Stromal cell of bone marrow (primary cell): ENCODE measurements around the gene UFM1.
"Not testable (repeated sequence)": the region's sequence is repeated elsewhere in the genome, so short reads cannot be mapped to it uniquely, and the experiment has no call there.

Source experiments
- DNase-seq: peaks from one replicate; pipeline ENCODE4 v3.0.0-alpha.2; 2012; ENCODE audit warnings: low read depth

The UFM1 gene

GRCh38 chr13:38366954-38367645 is 17.4 kb downstream of the UFM1 start:
- no peak for DNase-seq

- DNase-seq: no peak
Measured at GRCh38 chr13:38369058-38369457, 19.4 kb downstream of the UFM1 start.

GRCh38 chr13:38370096-38370495 is 20.4 kb downstream of the UFM1 start:
- DNase-seq: not testable (repeated sequence)

- no peak for DNase-seq
Measured at GRCh38 chr13:38372820-38373383, 23.3 kb downstream of the UFM1 start.

- DNase-seq: no peak
Measured at GRCh38 chr13:38376546-38376945, 26.9 kb downstream of the UFM1 start.

GRCh38 chr13:38381890-38382289 is 32.2 kb downstream of the UFM1 start:
- no peak for DNase-seq

GRCh38 chr13:38382946-38383345 is 33.3 kb downstream of the UFM1 start:
- no peak for DNase-seq

GRCh38 chr13:38384171-38384570 is 34.5 kb downstream of the UFM1 start:
- no peak for DNase-seq

- no peak for DNase-seq
Measured at GRCh38 chr13:38385153-38385891, 35.7 kb downstream of the UFM1 start.

- no peak for DNase-seq
Measured at GRCh38 chr13:38386421-38386820, 36.8 kb downstream of the UFM1 start.

GRCh38 chr13:38391341-38391740 is 41.7 kb downstream of the UFM1 start:
- DNase-seq: no peak

- DNase-seq: no peak
Measured at GRCh38 chr13:38394777-38395496, 45.3 kb downstream of the UFM1 start.

GRCh38 chr13:38395497-38395788 is 45.8 kb downstream of the UFM1 start:
- no peak for DNase-seq

- DNase-seq: peak; percentile 34
Measured at GRCh38 chr13:38398711-38399493, 49.3 kb downstream of the UFM1 start.

GRCh38 chr13:38399535-38399934 is 49.9 kb downstream of the UFM1 start:
- DNase-seq: no peak

GRCh38 chr13:38401276-38401675 is 51.6 kb downstream of the UFM1 start:
- DNase-seq: no peak

GRCh38 chr13:38405216-38405615 is 55.6 kb downstream of the UFM1 start:
- no peak for DNase-seq

- DNase-seq: no peak
Measured at GRCh38 chr13:38409771-38410170, 60.1 kb downstream of the UFM1 start.

GRCh38 chr13:38412266-38412665 is 62.6 kb downstream of the UFM1 start:
- peak; percentile 6 for DNase-seq
